Thoracic aorta (tissue), 2 donors: ENCODE data around the gene BPIFA2. TPM values are rescaled to one million over a fixed set of nuclear protein-coding genes. Genes with fewer than 3 reads are reported as not detected.

Source experiments
- ATAC-seq: fragments of 150-250 bp; one replicate; pipeline ENCODE4 v1.8.0; 2017; ENCODE audit warnings: low read depth; ENCODE audit not compliant: insufficient number of reproducible peaks, low FRiP score
- DNase-seq: peaks from one replicate; pipeline ENCODE4 v3.0.0-alpha.2; 2020; ENCODE audit warnings: low spot score
- H3K27ac ChIP-seq, 2 donors: fragments of 200-600 bp; sonication (generic); 1 replicate in 1 of 2; 2 replicates in 1 of 2; pipeline ENCODE4 v1.5.1; 2016; ENCODE audit warnings: mild to moderate bottlenecking in 2 of 2, moderate library complexity in 2 of 2
- H3K27me3 ChIP-seq: fragments of 200-600 bp; sonication (generic); replicated peaks from 2 replicates; pipeline ENCODE4 v1.6.0; 2016; ENCODE audit warnings: mild to moderate bottlenecking; ENCODE audit not compliant: insufficient read depth
- H3K36me3 ChIP-seq: fragments of 200-600 bp; sonication (generic); one replicate; pipeline ENCODE4 v1.5.1; 2016
- H3K4me1 ChIP-seq, 2 donors: fragments of 200-600 bp; sonication (generic); 1 replicate in 1 of 2; 2 replicates in 1 of 2; pipeline versions ENCODE4 v1.5.1 to v1.6.0; 2016; ENCODE audit warnings: low read depth in 2 of 2, mild to moderate bottlenecking in 1 of 2; ENCODE audit not compliant: control insufficient read depth in 1 of 2
- H3K4me3 ChIP-seq: fragments of 200-600 bp; sonication (generic); 2 replicates; pipeline ENCODE4 v1.5.1; 2016; ENCODE audit warnings: mild to moderate bottlenecking
- H3K9me3 ChIP-seq: fragments of 200-600 bp; sonication (generic); 2 replicates; pipeline ENCODE4 v1.5.1; 2016
- total RNA-seq, 2 donors: library from RNA; depleted of rRNA; stranded (reverse); fragments of >200 nt; gene quantifications; one replicate each; pipeline versions ENCODE4 v1.1.0 to v1.2.3, GENCODE V29; 2016
- TF ChIP-seq, protein P1 (sequence below): fragments of 200-600 bp; sonication (generic); IDR thresholded peaks from one replicate; pipeline ENCODE4 v1.5.1; 2019; ENCODE audit warnings: antibody characterized with exemption

The BPIFA2 gene
- total RNA-seq, 2 donors from 2014 or later: not detected

DNA sequence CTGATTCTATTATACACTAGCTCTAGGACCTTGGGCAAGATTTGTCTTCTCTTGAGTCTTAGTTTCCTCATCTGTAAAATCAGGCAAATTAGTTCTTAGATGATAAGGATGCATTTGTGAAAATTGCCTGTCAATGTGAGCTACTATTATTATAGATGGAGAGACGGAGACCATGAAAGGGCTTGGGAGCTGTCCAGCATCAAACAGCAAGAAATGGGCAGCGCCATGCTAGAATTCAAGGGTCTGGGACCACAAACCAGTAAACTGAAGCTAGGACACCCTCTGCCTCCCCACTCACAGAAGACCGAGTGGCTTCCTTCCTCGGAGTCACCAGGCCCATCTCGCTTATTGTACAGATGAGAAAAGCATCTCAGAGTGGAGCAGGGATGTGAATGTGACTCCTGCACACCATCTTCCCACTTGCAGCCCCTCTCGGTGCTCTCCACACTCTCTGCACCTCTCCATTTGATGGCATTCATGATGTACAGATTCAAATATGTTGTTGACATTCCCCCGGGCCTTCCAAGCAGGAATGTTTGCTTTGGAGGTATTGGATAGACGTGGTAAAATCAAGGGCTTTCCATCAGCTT is 25.0 kb downstream of the BPIFA2 start:
- Histone ChIP-seq H3K27me3 (no peaks in the 10 kb centered on the region), H3K27ac (no peak overlapping the region), H3K36me3 (no peaks in the 10 kb centered on the region), H3K4me3 (no peak overlapping the region), H3K9me3 (no peaks in the 10 kb centered on the region), H3K4me1 (no peaks in the 10 kb centered on the region)
- DNase-seq (no peak), ATAC-seq (no peak)
- TF ChIP-seq, protein P1, sequence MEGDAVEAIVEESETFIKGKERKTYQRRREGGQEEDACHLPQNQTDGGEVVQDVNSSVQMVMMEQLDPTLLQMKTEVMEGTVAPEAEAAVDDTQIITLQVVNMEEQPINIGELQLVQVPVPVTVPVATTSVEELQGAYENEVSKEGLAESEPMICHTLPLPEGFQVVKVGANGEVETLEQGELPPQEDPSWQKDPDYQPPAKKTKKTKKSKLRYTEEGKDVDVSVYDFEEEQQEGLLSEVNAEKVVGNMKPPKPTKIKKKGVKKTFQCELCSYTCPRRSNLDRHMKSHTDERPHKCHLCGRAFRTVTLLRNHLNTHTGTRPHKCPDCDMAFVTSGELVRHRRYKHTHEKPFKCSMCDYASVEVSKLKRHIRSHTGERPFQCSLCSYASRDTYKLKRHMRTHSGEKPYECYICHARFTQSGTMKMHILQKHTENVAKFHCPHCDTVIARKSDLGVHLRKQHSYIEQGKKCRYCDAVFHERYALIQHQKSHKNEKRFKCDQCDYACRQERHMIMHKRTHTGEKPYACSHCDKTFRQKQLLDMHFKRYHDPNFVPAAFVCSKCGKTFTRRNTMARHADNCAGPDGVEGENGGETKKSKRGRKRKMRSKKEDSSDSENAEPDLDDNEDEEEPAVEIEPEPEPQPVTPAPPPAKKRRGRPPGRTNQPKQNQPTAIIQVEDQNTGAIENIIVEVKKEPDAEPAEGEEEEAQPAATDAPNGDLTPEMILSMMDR: no peak

- TF ChIP-seq, protein P1: no peak
- Histone ChIP-seq H3K4me1 (no peaks in the 10 kb centered on the region), H3K27ac (no peak overlapping the region), H3K4me3 (no peak overlapping the region), H3K9me3 (no peaks in the 10 kb centered on the region), H3K36me3 (no peaks in the 10 kb centered on the region), H3K27me3 (no peaks in the 10 kb centered on the region)
- DNase-seq: no peak
- ATAC-seq: no peak
Measured at GRCh38 chr20:33199026-33199425, 31.1 kb downstream of the BPIFA2 start.

- Histone ChIP-seq H3K27me3 (no peaks in the 10 kb centered on the region), H3K27ac (no peak overlapping the region), H3K4me3 (no peak overlapping the region), H3K36me3 (no peaks in the 10 kb centered on the region), H3K9me3 (no peaks in the 10 kb centered on the region), H3K4me1 (no peaks in the 10 kb centered on the region)
- ATAC-seq: no peak
- TF ChIP-seq, protein P1: no peak
- DNase-seq: no peak
Measured at GRCh38 chr20:33202451-33202850, 34.5 kb downstream of the BPIFA2 start.

DNA sequence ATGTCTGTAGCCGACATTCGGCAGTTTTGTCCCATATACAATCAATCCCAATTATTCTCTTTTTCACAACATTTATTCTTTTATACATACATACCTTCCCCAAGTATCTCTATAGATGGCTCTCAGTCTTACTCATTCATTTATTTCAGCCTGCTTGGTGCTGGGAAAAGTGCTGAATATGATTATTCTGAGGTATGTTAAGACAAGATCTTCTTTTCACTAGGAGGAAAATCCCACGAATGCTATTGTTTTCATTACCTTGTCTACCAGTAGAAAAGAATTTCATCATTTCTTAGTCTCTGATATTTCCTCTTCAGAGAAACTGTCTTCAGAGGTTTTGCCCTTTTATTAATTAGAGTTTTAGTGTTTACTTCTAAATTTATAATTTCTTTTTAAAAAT is 35.5 kb downstream of the BPIFA2 start:
- ATAC-seq: no peak

DNA sequence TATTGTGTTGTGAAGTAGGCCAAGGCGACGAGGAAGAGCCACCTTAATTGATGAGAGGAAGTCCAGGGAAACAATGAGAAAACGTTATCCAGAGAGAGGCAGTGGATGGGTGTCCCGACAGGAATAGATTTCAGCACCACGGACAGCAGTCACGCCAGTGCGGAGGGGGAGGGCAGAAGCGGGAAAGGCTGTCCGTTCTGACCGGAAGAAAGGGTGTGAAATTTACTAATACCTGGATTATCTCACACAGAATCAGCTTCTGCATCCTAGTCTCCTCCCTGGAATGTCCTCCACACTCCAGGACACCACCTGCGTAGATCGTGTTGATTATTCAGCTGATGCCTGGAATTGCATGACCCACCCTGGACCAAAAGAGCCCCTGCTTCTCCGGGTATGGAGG is 41.8 kb downstream of the BPIFA2 start:
- TF ChIP-seq, protein P1: no peak
- no peak overlapping the region for H3K4me3 ChIP-seq
- no peak for DNase-seq
- H3K9me3 ChIP-seq: no peaks in the 10 kb centered on the region
- no peak for ATAC-seq
- no peaks in the 10 kb centered on the region for H3K4me1 ChIP-seq
- H3K27me3 ChIP-seq: no peaks in the 10 kb centered on the region
- no peak overlapping the region for H3K27ac ChIP-seq
- no peaks in the 10 kb centered on the region for H3K36me3 ChIP-seq

More for the DNA sequence above, 35.5 kb downstream of the BPIFA2 start:
- H3K27me3 ChIP-seq: no peaks in the 10 kb centered on the region
- TF ChIP-seq, protein P1: no peak
- no peaks in the 10 kb centered on the region for H3K9me3 ChIP-seq
- H3K27ac ChIP-seq: no peak overlapping the region
- no peaks in the 10 kb centered on the region for H3K4me1 ChIP-seq
- no peak overlapping the region for H3K4me3 ChIP-seq
- H3K36me3 ChIP-seq: no peaks in the 10 kb centered on the region
- DNase-seq: no peak
